DOHH2 (cell line): Measurements from ENCODE around the gene ATP12A.

Experiments used
- EZH2phosphoT487 ChIP-seq: fragments of 200-600 bp; sonication (generic); IDR thresholded peaks from 2 replicates; pipeline ENCODE4 v1.6.1; 2017; ENCODE audit warnings: borderline replicate concordance, mild to moderate bottlenecking, antibody characterized with exemption, low read length, moderate library complexity, mixed read lengths
- TF ChIP-seq, protein P1 (sequence below): fragments of 200-600 bp; sonication (generic); IDR thresholded peaks from one replicate; pipeline ENCODE4 v1.5.1; 2014; ENCODE audit warnings: antibody characterized with exemption, mild to moderate bottlenecking, low read depth, low read length; ENCODE audit not compliant: poor library complexity, severe bottlenecking

DNA sequence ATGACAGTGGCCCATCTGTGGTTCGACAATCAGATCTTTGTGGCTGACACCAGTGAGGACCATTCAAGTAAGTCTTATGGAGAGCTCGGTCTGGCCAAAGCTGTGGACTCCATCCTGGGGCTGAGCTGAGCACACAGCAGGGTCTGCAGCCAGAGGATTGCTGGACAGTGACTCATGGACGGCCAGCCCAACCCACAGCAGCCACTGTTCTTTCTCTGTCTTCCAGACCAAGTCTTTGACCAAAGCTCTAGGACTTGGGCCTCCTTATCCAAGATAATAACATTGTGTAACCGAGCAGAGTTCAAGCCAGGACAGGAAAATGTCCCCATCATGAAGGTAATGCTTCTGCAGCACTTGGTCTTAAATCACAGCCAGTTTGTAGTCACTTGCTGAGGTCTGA, 12.4 kb downstream of the ATP12A start:
- TF ChIP-seq, protein P1, sequence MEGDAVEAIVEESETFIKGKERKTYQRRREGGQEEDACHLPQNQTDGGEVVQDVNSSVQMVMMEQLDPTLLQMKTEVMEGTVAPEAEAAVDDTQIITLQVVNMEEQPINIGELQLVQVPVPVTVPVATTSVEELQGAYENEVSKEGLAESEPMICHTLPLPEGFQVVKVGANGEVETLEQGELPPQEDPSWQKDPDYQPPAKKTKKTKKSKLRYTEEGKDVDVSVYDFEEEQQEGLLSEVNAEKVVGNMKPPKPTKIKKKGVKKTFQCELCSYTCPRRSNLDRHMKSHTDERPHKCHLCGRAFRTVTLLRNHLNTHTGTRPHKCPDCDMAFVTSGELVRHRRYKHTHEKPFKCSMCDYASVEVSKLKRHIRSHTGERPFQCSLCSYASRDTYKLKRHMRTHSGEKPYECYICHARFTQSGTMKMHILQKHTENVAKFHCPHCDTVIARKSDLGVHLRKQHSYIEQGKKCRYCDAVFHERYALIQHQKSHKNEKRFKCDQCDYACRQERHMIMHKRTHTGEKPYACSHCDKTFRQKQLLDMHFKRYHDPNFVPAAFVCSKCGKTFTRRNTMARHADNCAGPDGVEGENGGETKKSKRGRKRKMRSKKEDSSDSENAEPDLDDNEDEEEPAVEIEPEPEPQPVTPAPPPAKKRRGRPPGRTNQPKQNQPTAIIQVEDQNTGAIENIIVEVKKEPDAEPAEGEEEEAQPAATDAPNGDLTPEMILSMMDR = no peak
- TF ChIP-seq EZH2phosphoT487 = no peak
